ENCODE data around the gene KLHL6.
"Not testable (repeated sequence)": the region's sequence is repeated elsewhere in the genome, so short reads cannot be mapped to it uniquely, and the experiment has no call there.

Gene KLHL6

GRCh38 chr3:183555541-183556081 is at the start of gene KLHL6:
Gene KLHL6 (minus strand): TSS chr3:183555706. CDS start chr3:183555653, 53 bp downstream.
- no peak for DNase-seq (ENCODE audit: low spot score)
- no peak for FAIRE-seq

GRCh38 chr3:183597959-183598358 is 42.5 kb upstream of the KLHL6 start:
- FAIRE-seq (no peak), DNase-seq (ENCODE audit: low spot score) (no peak)

GRCh38 chr3:183594636-183595035 is 39.1 kb upstream of the KLHL6 start:
- no peak for FAIRE-seq
- DNase-seq (ENCODE audit: low spot score): no peak

- FAIRE-seq: no peak
- DNase-seq (ENCODE audit: low spot score): no peak
Observed at GRCh38 chr3:183592821-183593220, 37.3 kb upstream of the KLHL6 start.

GRCh38 chr3:183591881-183592521 is 36.5 kb upstream of the KLHL6 start:
- no peak for DNase-seq (ENCODE audit: low spot score)

GRCh38 chr3:183590442-183590841 is 34.9 kb upstream of the KLHL6 start:
- FAIRE-seq (no peak), DNase-seq (ENCODE audit: low spot score) (no peak)

More at GRCh38 chr3:183591881-183592521, 36.5 kb upstream of the KLHL6 start:
- no peak for FAIRE-seq

- FAIRE-seq (no peak), DNase-seq (ENCODE audit: low spot score) (no peak)
Observed at GRCh38 chr3:183587336-183587735, 31.8 kb upstream of the KLHL6 start.

- no peak for DNase-seq (ENCODE audit: low spot score)
- no peak for FAIRE-seq
Observed at GRCh38 chr3:183586477-183586876, 31.0 kb upstream of the KLHL6 start.

- DNase-seq (ENCODE audit: low spot score): no peak
- no peak for FAIRE-seq
Observed at GRCh38 chr3:183584914-183585280, 29.4 kb upstream of the KLHL6 start.

- FAIRE-seq: no peak
Observed at GRCh38 chr3:183584246-183584913, 28.9 kb upstream of the KLHL6 start.

GRCh38 chr3:183583331-183584245 is 28.1 kb upstream of the KLHL6 start:
- no peak for FAIRE-seq
- no peak for DNase-seq (ENCODE audit: low spot score)

More at GRCh38 chr3:183584246-183584913, 28.9 kb upstream of the KLHL6 start:
- no peak for DNase-seq (ENCODE audit: low spot score)

GRCh38 chr3:183582161-183582560 is 26.7 kb upstream of the KLHL6 start:
- FAIRE-seq (no peak), DNase-seq (ENCODE audit: low spot score) (no peak)

GRCh38 chr3:183581496-183582155 is 26.1 kb upstream of the KLHL6 start:
- FAIRE-seq (no peak), DNase-seq (ENCODE audit: low spot score) (no peak)

GRCh38 chr3:183579967-183580900 is 24.7 kb upstream of the KLHL6 start:
- no peak for DNase-seq (ENCODE audit: low spot score)
- no peak for FAIRE-seq

GRCh38 chr3:183578179-183578578 is 22.7 kb upstream of the KLHL6 start:
- DNase-seq (ENCODE audit: low spot score): no peak
- no peak for FAIRE-seq

- FAIRE-seq (no peak), DNase-seq (ENCODE audit: low spot score) (no peak)
Observed at GRCh38 chr3:183577346-183577745, 21.8 kb upstream of the KLHL6 start.

- no peak for FAIRE-seq
- DNase-seq (ENCODE audit: low spot score): no peak
Observed at GRCh38 chr3:183576487-183577107, 21.1 kb upstream of the KLHL6 start.

GRCh38 chr3:183572935-183573334 is 17.4 kb upstream of the KLHL6 start:
- DNase-seq (ENCODE audit: low spot score): no peak
- no peak for FAIRE-seq

GRCh38 chr3:183570191-183570590 is 14.7 kb upstream of the KLHL6 start:
- DNase-seq (ENCODE audit: low spot score); FAIRE-seq: not testable (repeated sequence)

GRCh38 chr3:183566880-183567279 is 11.4 kb upstream of the KLHL6 start:
- FAIRE-seq: no peak

More at GRCh38 chr3:183566880-183567279, 11.4 kb upstream of the KLHL6 start:
- DNase-seq (ENCODE audit: low spot score): no peak

All from urothelium cell line (cell line).